ENCODE data around the gene KYAT1. TPM values are rescaled to one million over a fixed set of nuclear protein-coding genes. Genes with fewer than 3 reads are reported as not detected.
A peak's percentile ranks its signal among the peaks of the same experiment; 100 is the strongest.

The KYAT1 gene
- total RNA-seq, 3 donors from 2014 or later (not counting 1 experiment from before 2014, with no cell fraction given): 8.9 to 11.3 (median 9.1) TPM

DNA sequence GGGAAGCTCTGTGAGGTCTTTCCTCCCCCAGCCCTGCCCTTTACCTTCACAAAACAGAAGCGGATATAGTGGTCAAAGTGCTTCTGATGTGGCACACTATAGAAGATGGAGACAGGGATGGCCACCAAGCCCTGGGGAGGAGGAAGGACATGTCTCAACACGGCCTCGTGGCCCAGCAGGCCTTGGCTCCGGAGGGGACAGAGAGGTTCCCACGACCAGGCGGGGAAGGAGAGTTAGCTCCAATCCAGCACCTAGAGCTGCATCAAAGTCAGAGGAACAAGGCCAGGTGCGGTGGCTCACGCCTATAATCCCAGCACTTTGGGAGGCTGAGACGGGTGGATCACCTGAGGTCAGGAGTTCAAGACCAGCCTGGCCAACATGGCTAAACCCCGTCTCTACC, 48.1 kb downstream of the KYAT1 start:
- intact Hi-C loops (cut with micrococcal nuclease): no loop called here
- Histone ChIP-seq H3K27me3 (ENCODE audit: control insufficient read depth, insufficient read depth, low read length) (no peaks in the 10 kb centered on the region), H3K36me3 (ENCODE audit: control insufficient read depth, insufficient read depth, low read length) (no peaks in the 10 kb centered on the region), H3K27ac (ENCODE audit: low read length) (no peak overlapping the region), H3K4me1 (ENCODE audit: control insufficient read depth, insufficient read depth, low read length) (peaks cover 15% of the 10 kb centered on the region), H3K9me3 (ENCODE audit: control insufficient read depth, insufficient read depth, low read length) (no peaks in the 10 kb centered on the region), H3K4me3 (ENCODE audit: low read length) (no peak overlapping the region)
- H3K36me3 Mint-ChIP-seq: no peaks in the 10 kb centered on the region
- ATAC-seq (no peak), DNase-seq (no peak)
- H3K4me3 Mint-ChIP-seq: no peak overlapping the region
- no peak overlapping the region for H3K27ac Mint-ChIP-seq
- H3K4me1 Mint-ChIP-seq: peaks cover 13% of the 10 kb centered on the region in 2 donors
- TF ChIP-seq, protein P1, sequence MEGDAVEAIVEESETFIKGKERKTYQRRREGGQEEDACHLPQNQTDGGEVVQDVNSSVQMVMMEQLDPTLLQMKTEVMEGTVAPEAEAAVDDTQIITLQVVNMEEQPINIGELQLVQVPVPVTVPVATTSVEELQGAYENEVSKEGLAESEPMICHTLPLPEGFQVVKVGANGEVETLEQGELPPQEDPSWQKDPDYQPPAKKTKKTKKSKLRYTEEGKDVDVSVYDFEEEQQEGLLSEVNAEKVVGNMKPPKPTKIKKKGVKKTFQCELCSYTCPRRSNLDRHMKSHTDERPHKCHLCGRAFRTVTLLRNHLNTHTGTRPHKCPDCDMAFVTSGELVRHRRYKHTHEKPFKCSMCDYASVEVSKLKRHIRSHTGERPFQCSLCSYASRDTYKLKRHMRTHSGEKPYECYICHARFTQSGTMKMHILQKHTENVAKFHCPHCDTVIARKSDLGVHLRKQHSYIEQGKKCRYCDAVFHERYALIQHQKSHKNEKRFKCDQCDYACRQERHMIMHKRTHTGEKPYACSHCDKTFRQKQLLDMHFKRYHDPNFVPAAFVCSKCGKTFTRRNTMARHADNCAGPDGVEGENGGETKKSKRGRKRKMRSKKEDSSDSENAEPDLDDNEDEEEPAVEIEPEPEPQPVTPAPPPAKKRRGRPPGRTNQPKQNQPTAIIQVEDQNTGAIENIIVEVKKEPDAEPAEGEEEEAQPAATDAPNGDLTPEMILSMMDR (IDR thresholded peaks at IDR 0.05): no peak
- H3K27me3 Mint-ChIP-seq (ENCODE audit: low read depth in 2 of 2): no peaks in the 10 kb centered on the region
- no peaks in the 10 kb centered on the region for H3K9me3 Mint-ChIP-seq
- 98% methylated on average over 10 of the region's 10 CpGs for WGBS (ENCODE audit: insufficient coverage)

DNA sequence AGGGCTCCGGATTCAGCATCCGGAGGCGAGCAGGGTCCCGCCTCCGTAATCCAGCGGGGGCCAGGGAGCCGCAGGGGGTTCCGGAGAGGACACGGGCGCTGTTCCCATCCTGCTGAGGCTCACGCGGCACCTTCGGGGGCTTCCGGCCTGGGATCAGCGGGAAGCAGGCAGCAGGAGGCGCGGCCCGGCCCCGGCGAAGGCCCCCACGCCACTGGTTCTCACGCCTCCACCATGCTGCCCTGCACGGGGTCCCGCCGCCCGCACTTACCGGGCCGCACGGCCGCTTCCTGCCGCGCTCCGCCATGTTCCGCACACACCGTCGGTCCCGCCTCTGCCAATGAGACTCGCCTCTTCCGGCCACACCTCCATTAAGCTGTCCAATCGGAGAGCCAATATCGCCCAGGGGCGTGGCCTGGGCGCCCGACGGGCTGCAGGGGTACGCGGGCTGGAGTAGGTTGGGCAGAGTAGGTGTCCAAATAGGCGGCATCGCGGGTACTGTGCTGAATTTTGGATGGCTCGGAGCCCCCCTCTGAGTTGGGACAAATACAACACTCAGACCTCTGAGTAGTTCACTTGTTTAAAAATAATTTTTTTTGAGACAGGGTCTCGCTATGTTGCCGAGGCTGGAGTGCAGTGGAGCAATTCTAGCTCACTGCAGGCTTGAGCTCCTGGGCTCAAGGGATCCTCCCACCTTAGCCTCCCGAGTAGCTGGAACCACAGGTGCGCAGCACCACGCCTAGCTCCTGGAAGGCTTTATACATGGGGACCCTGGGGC, 52.1 kb downstream of the KYAT1 start, which contains the start of gene SPOUT1:
Gene SPOUT1 (minus strand): TSS at position 318 of the 775 bp plus-strand sequence. CDS start 14 bp downstream, at position 304.
- Histone ChIP-seq H3K4me3 (ENCODE audit: low read length) (peak within 1 kb of the TSS; percentile 75), H3K36me3 (ENCODE audit: control insufficient read depth, insufficient read depth, low read length) (peaks cover 24% of the 10 kb centered on the region), H3K27ac (ENCODE audit: low read length) (peak within 1 kb of the TSS; percentile 55), H3K27me3 (ENCODE audit: control insufficient read depth, insufficient read depth, low read length) (no peaks in the 10 kb centered on the region), H3K4me1 (ENCODE audit: control insufficient read depth, insufficient read depth, low read length) (peaks cover 21% of the 10 kb centered on the region), H3K9me3 (ENCODE audit: control insufficient read depth, insufficient read depth, low read length) (no peaks in the 10 kb centered on the region)
- intact Hi-C loops (cut with micrococcal nuclease): no loop called here
- Mint-ChIP-seq H3K27ac (peak within 1 kb of the TSS; percentile 91 to 96), H3K36me3 (no peaks in the 10 kb centered on the region), H3K9me3 (no peaks in the 10 kb centered on the region), H3K27me3 (ENCODE audit: low read depth in 2 of 2) (no peaks in the 10 kb centered on the region), H3K4me1 (peaks cover 17% of the 10 kb centered on the region in 2 donors), H3K4me3 (peak within 1 kb of the TSS; percentile 91)
- under 1% methylated on average over 56 of the region's 56 CpGs for WGBS (ENCODE audit: insufficient coverage)
- DNase-seq: peak; percentile 95 to 96
- TF ChIP-seq, protein P1 (IDR thresholded peaks at IDR 0.05): no peak
- ATAC-seq: peak; percentile 99 to 100 (median 99)

- Mint-ChIP-seq H3K36me3 (no peaks in the 10 kb centered on the region), H3K27ac (peak overlapping the region; percentile 91 to 96), H3K4me3 (peak overlapping the region; percentile 91), H3K4me1 (peaks cover 17% of the 10 kb centered on the region in 2 donors), H3K27me3 (ENCODE audit: low read depth in 2 of 2) (no peaks in the 10 kb centered on the region), H3K9me3 (no peaks in the 10 kb centered on the region)
- intact Hi-C loops (cut with micrococcal nuclease): no loop called here
- H3K27ac ChIP-seq (ENCODE audit: low read length): peak overlapping the region; percentile 55
- ATAC-seq (peak in 1 of 3 donors; percentile 7), DNase-seq (no peak)
- no peaks in the 10 kb centered on the region for H3K27me3 ChIP-seq (ENCODE audit: control insufficient read depth, insufficient read depth, low read length)
- H3K4me1 ChIP-seq (ENCODE audit: control insufficient read depth, insufficient read depth, low read length): peaks cover 21% of the 10 kb centered on the region
- peaks cover 31% of the 10 kb centered on the region for H3K36me3 ChIP-seq (ENCODE audit: control insufficient read depth, insufficient read depth, low read length)
- peak overlapping the region; percentile 75 for H3K4me3 ChIP-seq (ENCODE audit: low read length)
- WGBS (ENCODE audit: insufficient coverage): 34% methylated on average over 17 of the region's 18 CpGs
- TF ChIP-seq, protein P1 (IDR thresholded peaks at IDR 0.05): no peak
- no peaks in the 10 kb centered on the region for H3K9me3 ChIP-seq (ENCODE audit: control insufficient read depth, insufficient read depth, low read length)
These were observed 52.9 kb downstream of the KYAT1 start for GRCh38 chr9:128828719-128829452.

Measured in natural killer cell (primary cell).